T47D (cell line): ENCODE measurements around the gene SYT1.
A peak's percentile ranks its signal among the peaks of the same experiment; 100 is the strongest.

Source experiments
- DNase-seq, 2 experiments: peaks; one replicate each; pipeline versions ENCODE4 v3.0.0 to v3.0.0-alpha.2; 2011 to 2012; ENCODE audit warnings: low read depth in 1 of 2, low spot score in 1 of 2
- JUND ChIP-seq: IDR thresholded peaks from 2 replicates; pipeline ENCODE4 v1.6.1; 2012; ENCODE audit warnings: low read depth
- in situ Hi-C: cut with HindIII; loops from 2 replicates; pipeline ENCODE4 v1.10.0; 2016; ENCODE audit warnings: low sequenced_read_pairs, low pct_unique_long_range_greater_than_20kb

The SYT1 gene

GRCh38 chr12:79384551-79384950 lies 520.0 kb downstream of the SYT1 start:
- DNase-seq: no peak
- in situ Hi-C loops: no loop called here
- no peak for TF ChIP-seq JUND

DNA sequence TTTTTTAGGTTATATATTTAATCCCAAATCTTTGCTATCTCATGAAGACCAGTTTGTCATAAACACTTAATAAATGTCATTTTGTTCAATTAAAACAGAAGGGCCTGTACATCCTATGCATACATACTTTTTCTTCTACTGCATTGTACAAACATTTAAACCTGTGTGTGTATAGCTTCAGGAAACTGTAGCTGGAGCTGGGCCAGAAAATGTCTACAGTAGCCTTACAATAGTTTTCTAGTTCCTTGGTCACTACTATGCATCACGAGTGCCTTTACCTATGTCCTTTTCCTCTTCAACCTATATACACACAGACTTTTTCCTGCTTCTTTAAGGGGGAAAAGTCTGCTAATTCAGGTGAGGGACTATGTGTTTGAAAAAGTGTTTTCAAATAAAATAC lies 523.4 kb downstream of the SYT1 start:
- in situ Hi-C loops: no loop called here
- TF ChIP-seq JUND: no peak; the same call in 1 of the 2 replicates
- DNase-seq: peak in 1 of 2 experiments; percentile 76

- TF ChIP-seq JUND: no peak
- in situ Hi-C loops: no loop called here
- no peak for DNase-seq
Observed at GRCh38 chr12:79393842-79394241, 529.3 kb downstream of the SYT1 start.

DNA sequence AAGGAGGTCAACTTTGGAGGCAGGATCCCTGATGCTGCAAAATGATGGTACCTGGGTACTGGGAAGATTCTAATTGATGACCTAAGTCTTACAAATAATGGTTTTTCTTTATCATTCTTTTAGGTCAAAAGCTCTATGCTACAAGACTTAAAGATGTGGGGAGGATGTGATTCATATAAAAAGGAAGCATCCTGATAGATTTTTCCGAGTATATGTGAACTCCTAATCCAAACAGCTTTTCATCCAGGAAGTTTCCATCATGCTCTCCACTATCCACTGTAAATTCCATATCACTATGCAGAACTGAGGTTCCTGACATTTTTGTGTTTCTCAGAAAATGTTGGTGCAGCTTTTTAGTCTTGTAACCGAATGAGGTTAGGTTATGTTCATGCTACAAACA lies 533.0 kb downstream of the SYT1 start:
- in situ Hi-C loops: no loop called here
- DNase-seq: no peak
- no peak for TF ChIP-seq JUND

DNA sequence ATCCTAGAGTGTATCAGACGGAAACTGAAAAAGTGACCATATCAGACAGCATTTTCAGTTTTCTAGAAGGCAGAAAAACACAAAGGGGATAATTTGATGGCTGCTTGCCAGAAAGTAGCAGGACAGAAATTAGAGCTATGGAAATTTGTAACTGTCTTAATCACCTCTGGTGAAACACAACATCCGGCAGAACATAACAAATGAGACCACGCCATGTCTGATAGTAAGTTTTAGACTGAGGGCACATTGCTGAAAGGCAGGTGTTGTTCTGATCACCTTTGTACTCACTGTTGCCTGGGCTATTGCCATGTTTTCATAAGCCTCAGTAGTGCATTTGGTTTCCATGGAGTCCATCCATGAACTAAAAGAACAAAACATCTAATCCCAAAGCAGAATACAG lies 535.9 kb downstream of the SYT1 start:
- no peak for DNase-seq
- no peak for TF ChIP-seq JUND
- in situ Hi-C loops: loop anchor here (25.0 kb wide), 1 partner anchor 137 kb away; no protein-coding TSS in a partner anchor

DNA sequence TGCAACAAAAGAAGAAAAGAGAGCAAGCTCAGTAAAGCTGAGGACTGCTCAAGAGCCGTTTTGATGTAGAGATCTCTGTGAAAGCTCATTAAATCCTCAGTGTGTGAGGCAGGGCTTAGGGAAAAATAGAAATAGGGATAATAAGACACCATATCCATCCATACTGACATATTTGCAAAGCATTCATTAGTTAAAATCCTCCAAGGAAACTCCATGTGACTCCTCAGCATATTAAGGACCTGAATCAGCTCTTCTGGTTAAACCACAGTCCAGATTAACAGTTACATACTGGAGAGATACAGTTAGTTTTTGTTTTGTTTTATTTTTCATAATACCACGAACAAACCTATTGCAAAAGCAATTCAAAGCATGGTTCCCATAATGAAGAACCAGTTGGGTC lies 538.0 kb downstream of the SYT1 start:
- in situ Hi-C loops: loop anchor here (25.0 kb wide), 1 partner anchor 135 kb away; no protein-coding TSS in a partner anchor
- TF ChIP-seq JUND: no peak
- DNase-seq: no peak

DNA sequence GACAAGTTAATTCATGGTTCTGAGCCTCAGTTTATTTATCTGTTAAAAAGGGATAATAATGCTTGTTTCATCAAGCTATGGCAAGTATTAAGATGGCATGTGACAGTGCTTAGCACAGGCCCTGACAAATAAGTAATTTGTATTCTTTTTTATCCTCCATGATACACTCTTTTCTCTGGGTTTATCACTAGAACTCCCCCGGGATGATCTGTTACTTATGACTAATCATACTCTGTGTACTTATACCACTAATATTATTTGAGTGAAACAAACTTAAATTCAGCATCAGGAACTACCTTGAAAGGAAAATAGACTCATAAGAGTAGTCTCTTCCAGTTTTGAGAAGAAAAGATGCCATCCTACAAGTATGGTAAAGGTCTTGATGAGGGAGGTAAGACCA lies 542.4 kb downstream of the SYT1 start:
- no peak for DNase-seq
- TF ChIP-seq JUND: no peak
- in situ Hi-C loops: loop anchor here (25.0 kb wide), 1 partner anchor 130 kb away; no protein-coding TSS in a partner anchor

GRCh38 chr12:79407671-79408622 lies 543.4 kb downstream of the SYT1 start:
- TF ChIP-seq JUND: no peak
- in situ Hi-C loops: loop anchor here (25.0 kb wide), 1 partner anchor 129 kb away; no protein-coding TSS in a partner anchor
- DNase-seq: peak in 1 of 2 experiments; percentile 91

GRCh38 chr12:79408689-79409088 lies 544.1 kb downstream of the SYT1 start:
- in situ Hi-C loops: loop anchor here (25.0 kb wide), 1 partner anchor 129 kb away; no protein-coding TSS in a partner anchor
- DNase-seq: no peak
- TF ChIP-seq JUND: no peak

DNA sequence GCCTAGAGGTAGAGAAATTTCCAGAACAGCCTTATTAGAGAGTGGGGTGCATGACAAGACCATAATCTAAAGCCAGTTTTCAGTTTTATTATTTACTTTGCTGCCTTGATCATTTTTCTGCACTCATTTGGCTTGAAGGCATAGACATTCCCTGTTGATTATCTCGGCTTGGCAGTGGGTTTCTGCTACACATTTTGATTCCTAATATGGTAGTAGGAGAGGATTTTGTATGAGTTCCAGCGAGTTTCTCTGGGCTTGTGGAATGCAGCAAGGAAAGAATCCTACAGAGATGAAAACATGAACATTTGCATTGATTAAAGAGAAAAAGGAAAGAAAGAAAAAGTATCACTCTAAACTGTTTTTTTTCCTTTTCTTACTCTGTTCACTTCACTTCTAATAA lies 545.0 kb downstream of the SYT1 start:
- DNase-seq: no peak
- TF ChIP-seq JUND: no peak
- in situ Hi-C loops: loop anchor here (25.0 kb wide), 1 partner anchor 128 kb away; no protein-coding TSS in a partner anchor

- no peak for DNase-seq
- no peak for TF ChIP-seq JUND
- in situ Hi-C loops: loop anchor here (25.0 kb wide), 1 partner anchor 126 kb away; no protein-coding TSS in a partner anchor
Observed at GRCh38 chr12:79411791-79412190, 547.2 kb downstream of the SYT1 start.

DNA sequence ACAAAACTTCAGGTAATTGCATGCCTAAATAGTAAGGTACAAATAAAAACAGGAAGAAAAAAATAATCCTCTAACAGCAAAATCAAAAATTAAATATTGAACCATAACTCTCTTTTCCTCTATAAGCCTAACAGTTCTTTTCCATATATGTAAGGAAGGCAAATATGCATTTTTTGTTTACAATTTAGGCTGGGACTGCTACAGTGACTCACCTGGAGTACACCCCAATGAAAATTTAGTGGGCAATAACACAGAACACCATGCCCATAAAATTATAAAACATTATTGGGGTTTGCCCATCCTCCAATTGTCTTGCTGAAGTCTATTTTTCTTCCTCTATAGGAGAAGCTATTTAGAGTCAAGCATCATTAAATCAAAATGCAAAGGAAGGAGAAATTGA lies 549.2 kb downstream of the SYT1 start:
- TF ChIP-seq JUND: no peak
- in situ Hi-C loops: loop anchor here (25.0 kb wide), 1 partner anchor 124 kb away; no protein-coding TSS in a partner anchor
- DNase-seq: no peak

- no peak for DNase-seq
- in situ Hi-C loops: loop anchor here (25.0 kb wide), 1 partner anchor 123 kb away; no protein-coding TSS in a partner anchor
- no peak for TF ChIP-seq JUND
Observed at GRCh38 chr12:79414252-79414651, 549.7 kb downstream of the SYT1 start.
